HG02588 (cell line): ENCODE data around the gene MRPL19.

Source experiments
- ATAC-seq: cut with Tn5 transposase; IDR thresholded peaks from one replicate; pipeline ENCODE4 v1.9.1; 2021; ENCODE audit warnings: mild to moderate bottlenecking, moderate library complexity; ENCODE audit not compliant: unreplicated experiment

The MRPL19 gene

GRCh38 chr2:75614162-75614651 lies 32.4 kb upstream of the MRPL19 start:
- ATAC-seq = no peak

- ATAC-seq = no peak
Measured at GRCh38 chr2:75616406-75616805, 30.2 kb upstream of the MRPL19 start.

GRCh38 chr2:75616933-75617332 lies 29.6 kb upstream of the MRPL19 start:
- ATAC-seq = no peak

GRCh38 chr2:75619956-75620740 lies 26.4 kb upstream of the MRPL19 start:
- no peak for ATAC-seq

GRCh38 chr2:75621228-75621627 lies 25.4 kb upstream of the MRPL19 start:
- no peak for ATAC-seq

GRCh38 chr2:75622500-75622899 lies 24.1 kb upstream of the MRPL19 start:
- ATAC-seq = no peak

GRCh38 chr2:75622929-75623328 lies 23.7 kb upstream of the MRPL19 start:
- no peak for ATAC-seq

- peak; percentile 82 for ATAC-seq
Measured at GRCh38 chr2:75627902-75628504, 18.6 kb upstream of the MRPL19 start.

- ATAC-seq = no peak
Measured at GRCh38 chr2:75632091-75632701, 14.4 kb upstream of the MRPL19 start.

GRCh38 chr2:75632813-75633212 lies 13.8 kb upstream of the MRPL19 start:
- no peak for ATAC-seq

GRCh38 chr2:75633620-75634019 lies 13.0 kb upstream of the MRPL19 start:
- no peak for ATAC-seq

GRCh38 chr2:75634945-75635344 lies 11.6 kb upstream of the MRPL19 start:
- ATAC-seq = no peak

- no peak for ATAC-seq
Measured at GRCh38 chr2:75637568-75637967, 9.0 kb upstream of the MRPL19 start.

- ATAC-seq = peak; percentile 97
Measured at GRCh38 chr2:75640621-75641121, 5.9 kb upstream of the MRPL19 start.

- no peak for ATAC-seq
Measured at GRCh38 chr2:75641587-75641986, 5.0 kb upstream of the MRPL19 start.

GRCh38 chr2:75643980-75644379 lies 2.6 kb upstream of the MRPL19 start:
- no peak for ATAC-seq

GRCh38 chr2:75645643-75646042 lies 940 bp upstream of the MRPL19 start:
- ATAC-seq = no peak

- peak; percentile 2 for ATAC-seq
Measured at GRCh38 chr2:75646090-75646582, 447 bp upstream of the MRPL19 start.

- no peak for ATAC-seq
Measured at GRCh38 chr2:75647771-75648170, 1.2 kb downstream of the MRPL19 start.

GRCh38 chr2:75654012-75654411 lies 7.4 kb downstream of the MRPL19 start:
- ATAC-seq = no peak

- no peak for ATAC-seq
Measured at GRCh38 chr2:75655861-75656260, 9.3 kb downstream of the MRPL19 start.

GRCh38 chr2:75656563-75656962 lies 10.0 kb downstream of the MRPL19 start:
- ATAC-seq = no peak
